PFSK-1 (cell line): ENCODE results near the gene FNBP1.

Experiments
- FOXP2 ChIP-seq: optimal IDR thresholded peaks from 2 replicates; pipeline ENCODE3; 2011; ENCODE audit warnings: borderline replicate concordance, control low read depth, inconsistent platforms; ENCODE audit not compliant: insufficient read depth; ENCODE audit errors: extremely low read length, extremely low read depth
- POLR2AphosphoS5 ChIP-seq: IDR thresholded peaks from 2 replicates; pipeline ENCODE4 v1.6.1; 2012; ENCODE audit warnings: low read depth, mild to moderate bottlenecking, control low read depth, low read length, moderate library complexity
- REST ChIP-seq, 2 experiments: IDR thresholded peaks; 2 replicates each; pipeline versions ENCODE4 v1.6.1 to v1.8.0; 2011 to 2012; ENCODE audit warnings: low read depth in 2 of 2, low read length in 2 of 2, control low read depth in 1 of 2, inconsistent platforms in 1 of 2, mild to moderate bottlenecking in 1 of 2, moderate library complexity in 1 of 2; ENCODE audit not compliant: insufficient read depth in 1 of 2
- SIN3A ChIP-seq: IDR thresholded peaks from 2 replicates; pipeline ENCODE4 v1.6.1; 2012; ENCODE audit warnings: mild to moderate bottlenecking, low read length, moderate library complexity, borderline replicate concordance; ENCODE audit not compliant: insufficient read depth
- TAF1 ChIP-seq: IDR thresholded peaks from 2 replicates; pipeline ENCODE4 v1.6.1; 2012; ENCODE audit warnings: low read length, control low read depth, borderline replicate concordance; ENCODE audit not compliant: insufficient read depth

- TF ChIP-seq POLR2AphosphoS5 (no peak), FOXP2 (no peak), SIN3A (no peak), TAF1 (no peak), REST (IDR thresholded peaks at IDR 0.05; ENCODE audit: insufficient read depth in 1 of 2, low read depth in 2 of 2, low read length in 2 of 2) (no peak)
These were observed 43.9 kb downstream of the FNBP1 start for GRCh38 chr9:129999141-129999510.
